H1 (cell line): ENCODE results near the gene RIPK4.

ENCODE experiments used
- ATF3 ChIP-seq: IDR thresholded peaks from 2 replicates; pipeline ENCODE4 v1.6.1; 2011; ENCODE audit warnings: low read depth, mild to moderate bottlenecking, low read length; ENCODE audit not compliant: insufficient read depth
- BACH1 ChIP-seq: IDR thresholded peaks from 2 replicates; pipeline ENCODE4 v1.6.1; 2012; ENCODE audit warnings: low read length, improper control_type of control experiment
- CBX5 ChIP-seq: fragments of 300-800, 300-1000 bp; sonication (generic); IDR thresholded peaks from 2 replicates; pipeline ENCODE4 v1.7.1; 2016; ENCODE audit warnings: antibody characterized with exemption, low read length, low read depth
- CTCF ChIP-seq, 3 experiments: IDR thresholded peaks; 1 replicate in 2 of 3; 2 replicates in 1 of 3; pipeline versions ENCODE4 v1.5.1 to v1.6.1; 2011; ENCODE audit warnings: low read length in 3 of 3, mild to moderate bottlenecking in 3 of 3, inconsistent platforms in 2 of 3, low read depth in 1 of 3, moderate library complexity in 1 of 3; ENCODE audit not compliant: insufficient read depth in 1 of 3; ENCODE audit errors: control extremely low read depth in 1 of 3
- EP300 ChIP-seq, 2 experiments: IDR thresholded peaks; 1 replicate in 1 of 2; 2 replicates in 1 of 2; pipeline ENCODE4 v1.6.1; 2011 to 2012; ENCODE audit warnings: low read depth in 2 of 2, low read length in 2 of 2, mild to moderate bottlenecking in 2 of 2, borderline replicate concordance in 1 of 2, inconsistent platforms in 1 of 2, moderate library complexity in 1 of 2
- EZH2 ChIP-seq: fragments of 200-600 bp; sonication (generic); IDR thresholded peaks from 2 replicates; pipeline ENCODE4 v1.7.1; 2012; ENCODE audit warnings: low read depth, mild to moderate bottlenecking, moderate library complexity, low read length, inconsistent platforms; ENCODE audit not compliant: severe bottlenecking
- FOSL1 ChIP-seq: IDR thresholded peaks from 2 replicates; pipeline ENCODE4 v1.6.1; 2011; ENCODE audit warnings: mild to moderate bottlenecking, low read depth, low read length, moderate library complexity; ENCODE audit not compliant: insufficient read depth
- JUND ChIP-seq: IDR thresholded peaks from 2 replicates; pipeline ENCODE4 v1.6.1; 2011; ENCODE audit warnings: mild to moderate bottlenecking, improper control_type of control experiment, low read length
- NRF1 ChIP-seq: IDR thresholded peaks from 2 replicates; pipeline ENCODE4 v1.6.1; 2011; ENCODE audit warnings: mild to moderate bottlenecking, low read depth, low read length, improper control_type of control experiment
- POLR2A ChIP-seq, 2 experiments: IDR thresholded peaks; 1 replicate in 1 of 2; 2 replicates in 1 of 2; pipeline ENCODE4 v1.6.1; 2011; ENCODE audit warnings: low read depth in 2 of 2, low read length in 2 of 2, mild to moderate bottlenecking in 2 of 2; ENCODE audit errors: control extremely low read depth in 1 of 2
- POLR2AphosphoS5 ChIP-seq: IDR thresholded peaks from 2 replicates; pipeline ENCODE4 v1.6.1; 2011; ENCODE audit warnings: low read depth, low read length
- TAF1 ChIP-seq: IDR thresholded peaks from 2 replicates; pipeline ENCODE4 v1.6.1; 2011; ENCODE audit warnings: mild to moderate bottlenecking, low read depth, low read length
- USF2 ChIP-seq: IDR thresholded peaks from 2 replicates; pipeline ENCODE4 v1.6.1; 2011; ENCODE audit warnings: low read length, improper control_type of control experiment
- ZNF274 ChIP-seq: IDR thresholded peaks from 2 replicates; pipeline ENCODE4 v1.7.0; 2012; ENCODE audit warnings: low read length, borderline replicate concordance; ENCODE audit errors: extremely low read depth

- TF ChIP-seq CTCF (IDR thresholded peaks at IDR 0.05; ENCODE audit: control extremely low read depth in 1 of 3, insufficient read depth in 1 of 3, low read depth in 1 of 3, low read length in 3 of 3), result no peak
- TF ChIP-seq POLR2AphosphoS5, result no peak
- no peak for TF ChIP-seq EZH2
- no peak for TF ChIP-seq TAF1
- no peak for TF ChIP-seq EP300 (IDR thresholded peaks at IDR 0.05; ENCODE audit: borderline replicate concordance in 1 of 2, low read depth in 2 of 2, low read length in 2 of 2)
- TF ChIP-seq ATF3, result no peak
- no peak for TF ChIP-seq JUND
- TF ChIP-seq POLR2A (IDR thresholded peaks at IDR 0.05; ENCODE audit: control extremely low read depth in 1 of 2, low read depth in 2 of 2, low read length in 2 of 2), result no peak
- TF ChIP-seq CBX5, result no peak
- no peak for TF ChIP-seq NRF1
- no peak for TF ChIP-seq USF2
- TF ChIP-seq BACH1, result no peak
- no peak for TF ChIP-seq ZNF274
- no peak for TF ChIP-seq FOSL1
These were observed 37.0 kb downstream of the RIPK4 start for GRCh38 chr21:41729701-41730366.
